Heart left ventricle (tissue), 16 donors: ENCODE data around the gene TYMS. TPM values are rescaled to one million over a fixed set of nuclear protein-coding genes. Genes with fewer than 3 reads are reported as not detected.

ENCODE experiments used
- ATAC-seq, 4 donors: fragments of 200-7000 bp; cut with Tn5 transposase; one replicate each; pipeline ENCODE4 v1.9.1; 2020 to 2022; ENCODE audit warnings: moderate library complexity in 4 of 4, mild to moderate bottlenecking in 3 of 4, moderate number of reproducible peaks in 1 of 4
- DNase-seq, 5 donors: peaks; one replicate each; pipeline ENCODE4 v3.0.0-alpha.2; 2020
- H3K27ac ChIP-seq, 12 donors: fragments of 200-600 bp; sonication (generic) in 4 of 12; one replicate each; pipeline versions ENCODE4 v1.5.0 to v1.8.0; 2016 to 2022; ENCODE audit warnings: mild to moderate bottlenecking in 2 of 12
- H3K27me3 ChIP-seq, 9 donors: fragments of 200-600 bp; sonication (generic) in 2 of 9; one replicate each; pipeline versions ENCODE4 v1.5.1 to v1.8.0; 2016 to 2022; ENCODE audit warnings: mild to moderate bottlenecking in 3 of 9
- H3K36me3 ChIP-seq, 9 donors: fragments of 200-600 bp; sonication (generic) in 2 of 9; one replicate each; pipeline versions ENCODE4 v1.5.0 to v1.8.0; 2018 to 2022; ENCODE audit warnings: mild to moderate bottlenecking in 2 of 9
- H3K4me1 ChIP-seq, 12 donors: fragments of 200-600 bp; sonication (generic) in 4 of 12; one replicate each; pipeline versions ENCODE4 v1.5.0 to v1.8.0; 2016 to 2022; ENCODE audit warnings: mild to moderate bottlenecking in 3 of 12
- H3K4me3 ChIP-seq, 12 donors: fragments of 200-600 bp; sonication (generic) in 4 of 12; one replicate each; pipeline versions ENCODE4 v1.5.0 to v1.8.0; 2017 to 2022; ENCODE audit warnings: mild to moderate bottlenecking in 9 of 12, moderate library complexity in 4 of 12
- H3K9me3 ChIP-seq, 12 donors: fragments of 200-600 bp; sonication (generic) in 4 of 12; one replicate each; pipeline versions ENCODE4 v1.5.0 to v1.8.0; 2016 to 2022; ENCODE audit warnings: mild to moderate bottlenecking in 1 of 12
- CTCF ChIP-seq, 12 donors: fragments of 200-600 bp; sonication (generic) in 4 of 12; IDR thresholded peaks; one replicate each; pipeline versions ENCODE4 v1.5.0 to v1.8.0; 2018 to 2022; ENCODE audit warnings: antibody characterized with exemption in 12 of 12, mild to moderate bottlenecking in 5 of 12
- POLR2A ChIP-seq, 2 donors: fragments of 450-650 bp; IDR thresholded peaks; one replicate each; pipeline ENCODE4 v1.6.1; 2017; ENCODE audit warnings: antibody characterized with exemption in 2 of 2, mild to moderate bottlenecking in 2 of 2, moderate library complexity in 2 of 2
- WGBS, 4 donors: extraction: QIAGEN DNeasy Blood & Tissue Kit in 2 of 4; methylation state at CpG; one replicate each; pipeline versions ENCODE4 v1.1.5 to v1.1.7; 2013 to 2018; 5-methylcytosine and 5-hydroxymethylcytosine counted together
- intact Hi-C, 10 donors: fragments of 100-400 bp; cut with DNase I; formaldehyde crosslinking; loops; one replicate each; pipeline versions ENCODE4 v1.11.1 to v1.14.2; 2022
- polyA plus RNA-seq, 2 donors: library from polyadenylated mRNA; stranded (reverse); fragments of 200-250 nt; gene quantifications; one replicate each; pipeline ENCODE4 v1.2.3, GENCODE V29; 2013
- total RNA-seq, 9 donors: library from RNA; depleted of rRNA in 2 of 9; stranded (reverse); fragments of >200 nt in 2 of 9; fragmentation: NEBNext Ultra II Directional in 3 of 9; extraction: Animal tissue kit (Norgen Biotek cat#: 25700) in 3 of 9; gene quantifications; one replicate each; pipeline versions ENCODE4 v1.1.0 to v1.2.4, GENCODE V29; 2016 to 2023
- donor health status: ischemic (EF 13 %, LVEDD 7.1; RV severe dilation, severe dysfunction).
- donor health status: healthy with polysubstance abuse.
- donor health status: DM: no; HTN: yes; CAD: no.
- donor health status: DM: no; HTN: no; CAD: no.
- donor health status: ischemic (EF 25% LVEDD 6.9; RV normal size, moderate dysfunction).
- donor health status: ischemic (EF 25% LVEDD 5.7; RV mildly dilated, moderate dysfunction).
- donor health status: healthy.
- donor health status: DM: yes; HTN: yes; CAD: no.
- donor health status: ischemic (EF 35%, LVEDD 5.7; RV mildly dilated, moderate dysfunction).
- donor health status: nonischemic (EF 11% LVEDD 7.7; RV severe dilation, severe dysfunction).
- donor health status: DM: yes; HTN: yes; CAD: no.
- donor health status: PGD.
- donor health status: ischemic (EF 29% LVEDD 5.4; RV normal size, mild dysfunction).
- donor health status: nonischemic (EF 23%, LVEDD 6.1; RV moderate dilation, normal function).

Gene TYMS
- total and polyA plus RNA-seq, 11 donors: 0.34 to 32.3 (median 2.2) TPM; not detected in 1

GRCh38 chr18:711310-711656 is 53.8 kb downstream of the TYMS start:
- peaks cover 0 to 11% (median 0%) of the 10 kb centered on the region in 9 donors for H3K36me3 ChIP-seq
- no peak for TF ChIP-seq POLR2A (IDR thresholded peaks at IDR 0.05)
- TF ChIP-seq CTCF (IDR thresholded peaks at IDR 0.05): no peak
- peak overlapping the region; percentile 47 to 89 (median 65) for H3K4me3 ChIP-seq
- WGBS, 4 donors: 9 to 17% (median 11%) methylated on average over 8 of the region's 8 CpGs
- H3K4me1 ChIP-seq: peaks cover 0 to 26% (median 12%) of the 10 kb centered on the region in 12 donors
- peak overlapping the region in 11 of 12 donors; percentile 54 to 88 (median 75) for H3K27ac ChIP-seq
- no peaks in the 10 kb centered on the region for H3K27me3 ChIP-seq
- H3K9me3 ChIP-seq: peaks cover 0 to 18% (median 0%) of the 10 kb centered on the region in 12 donors
- no peak for DNase-seq
- ATAC-seq: peak in 1 of 4 donors; percentile 10
- intact Hi-C loops: loop anchor here in 1 of 10 donors (10.0 kb wide), 1 partner anchor 86 kb away; no protein-coding TSS in a partner anchor

- peak overlapping the region; percentile 47 to 89 (median 65) for H3K4me3 ChIP-seq
- H3K4me1 ChIP-seq: peaks cover 0 to 26% (median 12%) of the 10 kb centered on the region in 12 donors
- H3K36me3 ChIP-seq: peaks cover 0 to 9% (median 0%) of the 10 kb centered on the region in 9 donors
- TF ChIP-seq POLR2A (IDR thresholded peaks at IDR 0.05): no peak
- TF ChIP-seq CTCF (IDR thresholded peaks at IDR 0.05): peak in 2 of 12 donors; percentile 8 to 13
- peaks cover 0 to 18% (median 0%) of the 10 kb centered on the region in 12 donors for H3K9me3 ChIP-seq
- ATAC-seq (peak; percentile 21 to 67 (median 54)), DNase-seq (peak; percentile 41 to 71 (median 64))
- 0 to 1% (median 0%) methylated on average over 26 to 42 of the region's 42 CpGs for WGBS, 4 donors
- no peaks in the 10 kb centered on the region for H3K27me3 ChIP-seq
- peak overlapping the region in 11 of 12 donors; percentile 54 to 88 (median 75) for H3K27ac ChIP-seq
- intact Hi-C loops: loop anchor here in 1 of 10 donors (10.0 kb wide), 1 partner anchor 87 kb away; no protein-coding TSS in a partner anchor
Measured at GRCh38 chr18:711657-712400, 54.4 kb downstream of the TYMS start.

- Histone ChIP-seq H3K27ac (peak within 1 kb of the TSS in 11 of 12 donors; percentile 54 to 88 (median 75)), H3K4me1 (peaks cover 0 to 26% (median 12%) of the 10 kb centered on the region in 12 donors), H3K27me3 (no peaks in the 10 kb centered on the region), H3K36me3 (peaks cover 0 to 9% (median 0%) of the 10 kb centered on the region in 9 donors), H3K4me3 (peak within 1 kb of the TSS; percentile 47 to 89 (median 65)), H3K9me3 (peaks cover 0 to 18% (median 0%) of the 10 kb centered on the region in 12 donors)
- ATAC-seq (peak; percentile 73 to 97 (median 94)), DNase-seq (peak; percentile 80 to 90 (median 85))
- WGBS, 4 donors: 2 to 14% (median 6%) methylated on average over 44 to 91 of the region's 91 CpGs
- TF ChIP-seq POLR2A (IDR thresholded peaks at IDR 0.05) (peak in 1 of 2 donors; percentile 20), CTCF (IDR thresholded peaks at IDR 0.05) (peak; percentile 63 to 91 (median 81))
- intact Hi-C loops: loop anchor here in 1 of 10 donors (10.0 kb wide), 1 partner anchor 88 kb away; no protein-coding TSS in a partner anchor
Measured at GRCh38 chr18:712401-713134, 55.1 kb downstream of the TYMS start, which contains the start of gene ENOSF1. Gene ENOSF1, minus strand, starts transcription at chr18:712630. Its CDS starts 43 bp downstream, at chr18:712587.
